NCI-H146 (cell line): ENCODE measurements around the gene DENND2C.

Experiments
- DNase-seq: peaks from one replicate; lab custom pipeline; 2025; lab: John Stamatoyannopoulos, UW

DENND2C gene

GRCh38 chr1:114540821-114541220 lies 129.0 kb downstream of the DENND2C start:
- no peak for DNase-seq

GRCh38 chr1:114540272-114540671 lies 129.6 kb downstream of the DENND2C start:
- no peak for DNase-seq

GRCh38 chr1:114536043-114536442 lies 133.8 kb downstream of the DENND2C start:
- no peak for DNase-seq

GRCh38 chr1:114535401-114535800 lies 134.4 kb downstream of the DENND2C start:
- no peak for DNase-seq
